Stimulated activated memory B cell treated with anti-CD40 and anti-IgM and Interleukin-4, amounts not matched to agents 10 μg/mL and 1 μg/mL and 100 μg/mL, for 72 hours (primary cell): ENCODE measurements around the gene SRPK3.

Experiments
- ATAC-seq: fragments of 150-1000 bp; cut with Tn5 transposase; 2 replicates; pipeline ENCODE4 v1.10.0; 2021
- H3K27ac Mint-ChIP-seq: one replicate; pipeline ENCODE4 v1.8.0; 2022; ENCODE audit warnings: mild to moderate bottlenecking, mixed read lengths
- H3K27me3 Mint-ChIP-seq: one replicate; pipeline ENCODE4 v1.8.0; 2022; ENCODE audit warnings: mixed read lengths
- H3K36me3 Mint-ChIP-seq: one replicate; pipeline ENCODE4 v1.8.0; 2022; ENCODE audit warnings: mixed read lengths
- H3K4me1 Mint-ChIP-seq: one replicate; pipeline ENCODE4 v1.8.0; 2022; ENCODE audit warnings: mixed read lengths
- H3K4me3 Mint-ChIP-seq: one replicate; pipeline ENCODE4 v1.8.0; 2022; ENCODE audit warnings: mild to moderate bottlenecking, moderate library complexity, mixed read lengths
- H3K9me3 Mint-ChIP-seq: one replicate; pipeline ENCODE4 v1.8.0; 2022; ENCODE audit warnings: mixed read lengths

SRPK3 gene, protein sequence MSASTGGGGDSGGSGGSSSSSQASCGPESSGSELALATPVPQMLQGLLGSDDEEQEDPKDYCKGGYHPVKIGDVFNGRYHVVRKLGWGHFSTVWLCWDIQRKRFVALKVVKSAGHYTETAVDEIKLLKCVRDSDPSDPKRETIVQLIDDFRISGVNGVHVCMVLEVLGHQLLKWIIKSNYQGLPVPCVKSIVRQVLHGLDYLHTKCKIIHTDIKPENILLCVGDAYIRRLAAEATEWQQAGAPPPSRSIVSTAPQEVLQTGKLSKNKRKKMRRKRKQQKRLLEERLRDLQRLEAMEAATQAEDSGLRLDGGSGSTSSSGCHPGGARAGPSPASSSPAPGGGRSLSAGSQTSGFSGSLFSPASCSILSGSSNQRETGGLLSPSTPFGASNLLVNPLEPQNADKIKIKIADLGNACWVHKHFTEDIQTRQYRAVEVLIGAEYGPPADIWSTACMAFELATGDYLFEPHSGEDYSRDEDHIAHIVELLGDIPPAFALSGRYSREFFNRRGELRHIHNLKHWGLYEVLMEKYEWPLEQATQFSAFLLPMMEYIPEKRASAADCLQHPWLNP

DNA sequence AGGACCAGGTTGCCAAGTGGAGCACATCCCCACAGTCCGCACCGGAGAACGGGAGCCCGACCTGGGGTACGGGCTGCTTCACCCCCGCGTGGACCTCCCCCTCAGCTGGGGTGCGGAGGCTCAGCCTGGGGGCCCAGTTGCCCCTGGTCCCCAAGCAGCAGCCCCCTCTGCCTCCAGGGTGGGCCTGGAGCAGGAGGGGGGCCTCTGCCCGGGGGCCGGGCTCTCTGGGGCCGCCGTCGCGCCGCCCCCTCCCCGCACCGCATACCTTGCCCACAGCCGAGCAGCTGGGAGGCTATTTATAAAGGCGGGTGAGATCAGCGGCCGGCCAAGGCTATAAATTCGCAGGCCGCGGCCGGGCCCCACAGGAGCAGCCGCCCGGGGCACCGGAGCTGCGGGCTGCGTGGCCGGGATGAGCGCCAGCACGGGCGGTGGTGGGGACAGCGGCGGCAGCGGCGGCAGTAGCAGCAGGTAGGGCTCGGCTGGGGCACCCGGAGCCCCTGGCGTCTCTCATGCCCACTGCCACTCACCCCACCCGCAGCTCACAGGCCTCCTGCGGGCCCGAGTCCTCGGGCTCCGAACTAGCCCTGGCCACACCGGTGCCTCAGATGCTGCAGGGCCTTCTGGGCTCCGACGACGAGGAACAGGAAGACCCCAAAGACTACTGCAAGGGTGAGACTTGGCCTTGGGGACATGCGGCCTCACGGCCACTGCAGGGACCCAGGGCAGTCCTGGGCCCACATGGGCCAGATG, at the start of gene SRPK3:
Gene SRPK3 (plus strand): TSS at position 364 of the 750 bp plus-strand sequence. CDS start 46 bp downstream, at position 410.
- no peak for ATAC-seq
- Mint-ChIP-seq H3K4me3 (no peak within 1 kb of the TSS), H3K27ac (peak within 1 kb of the TSS; percentile 42), H3K36me3 (peaks cover 11% of the 10 kb centered on the region), H3K9me3 (no peaks in the 10 kb centered on the region), H3K4me1 (peaks cover 9% of the 10 kb centered on the region), H3K27me3 (peaks cover 15% of the 10 kb centered on the region)

- Mint-ChIP-seq H3K36me3 (peaks cover 29% of the 10 kb centered on the region), H3K27ac (no peak overlapping the region), H3K9me3 (no peaks in the 10 kb centered on the region), H3K27me3 (no peaks in the 10 kb centered on the region), H3K4me1 (peaks cover 35% of the 10 kb centered on the region), H3K4me3 (no peak overlapping the region)
- ATAC-seq, result no peak
Measured at GRCh38 chrX:153731117-153731844, 49.6 kb upstream of the SRPK3 start.

DNA sequence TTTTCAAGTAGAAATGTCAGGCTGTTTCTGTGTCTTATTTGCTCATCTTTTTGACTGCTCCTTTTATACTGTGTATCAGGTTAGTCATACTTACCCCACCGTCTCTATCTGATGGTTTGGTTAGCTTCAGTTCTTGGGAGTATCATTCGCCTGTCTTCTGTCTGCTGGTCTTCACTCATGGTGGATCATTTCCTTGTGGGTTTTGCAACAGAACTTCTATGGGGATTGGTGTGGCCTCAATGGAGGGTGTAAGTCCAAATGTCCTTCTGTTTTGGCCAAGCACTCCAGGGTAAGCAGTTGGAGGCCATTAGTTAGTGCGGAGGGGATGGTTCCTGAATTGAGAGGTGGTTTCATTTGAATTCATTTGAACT, 49.0 kb upstream of the SRPK3 start:
- H3K9me3 Mint-ChIP-seq, result no peaks in the 10 kb centered on the region
- H3K36me3 Mint-ChIP-seq, result peaks cover 34% of the 10 kb centered on the region
- H3K4me1 Mint-ChIP-seq, result peaks cover 33% of the 10 kb centered on the region
- H3K27me3 Mint-ChIP-seq, result no peaks in the 10 kb centered on the region
- no peak overlapping the region for H3K4me3 Mint-ChIP-seq
- ATAC-seq, result no peak
- H3K27ac Mint-ChIP-seq, result no peak overlapping the region

- ATAC-seq, result no peak
- peaks cover 28% of the 10 kb centered on the region for H3K4me1 Mint-ChIP-seq
- H3K4me3 Mint-ChIP-seq, result no peak overlapping the region
- no peaks in the 10 kb centered on the region for H3K27me3 Mint-ChIP-seq
- H3K9me3 Mint-ChIP-seq, result no peaks in the 10 kb centered on the region
- H3K27ac Mint-ChIP-seq, result no peak overlapping the region
- peaks cover 37% of the 10 kb centered on the region for H3K36me3 Mint-ChIP-seq
Measured at GRCh38 chrX:153732401-153732800, 48.4 kb upstream of the SRPK3 start.

DNA sequence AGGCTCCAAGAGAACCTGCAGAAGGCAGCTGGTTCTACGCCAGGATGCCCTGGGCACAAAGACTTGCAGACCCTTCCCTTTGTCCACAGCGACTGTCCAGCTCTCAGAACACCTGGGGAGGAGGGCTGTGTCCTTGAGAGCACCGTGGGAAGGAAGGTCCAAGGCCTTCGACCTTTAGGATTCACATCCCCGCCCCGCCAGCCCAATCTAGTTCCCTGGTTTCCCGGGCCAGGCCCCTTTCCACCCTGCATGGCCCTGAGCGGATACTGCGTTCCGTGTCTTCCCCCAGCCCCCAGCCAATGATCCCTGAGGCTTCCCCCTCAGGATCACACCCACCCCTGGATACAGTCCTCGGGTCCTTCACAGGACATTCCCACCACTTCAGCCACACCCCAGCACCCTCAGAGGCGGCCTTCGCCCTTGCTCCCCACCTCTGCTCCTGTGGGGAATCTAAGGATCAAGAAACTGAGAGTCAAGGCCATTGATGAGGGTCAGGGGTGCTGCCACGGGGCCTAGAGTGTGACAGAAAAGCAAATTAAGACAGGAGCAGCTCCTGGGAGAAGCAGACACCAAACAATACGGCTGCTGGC, 47.1 kb upstream of the SRPK3 start:
- Mint-ChIP-seq H3K4me1 (peaks cover 25% of the 10 kb centered on the region), H3K9me3 (no peaks in the 10 kb centered on the region), H3K4me3 (no peak overlapping the region), H3K27me3 (no peaks in the 10 kb centered on the region), H3K27ac (no peak overlapping the region), H3K36me3 (peaks cover 37% of the 10 kb centered on the region)
- ATAC-seq, result no peak

DNA sequence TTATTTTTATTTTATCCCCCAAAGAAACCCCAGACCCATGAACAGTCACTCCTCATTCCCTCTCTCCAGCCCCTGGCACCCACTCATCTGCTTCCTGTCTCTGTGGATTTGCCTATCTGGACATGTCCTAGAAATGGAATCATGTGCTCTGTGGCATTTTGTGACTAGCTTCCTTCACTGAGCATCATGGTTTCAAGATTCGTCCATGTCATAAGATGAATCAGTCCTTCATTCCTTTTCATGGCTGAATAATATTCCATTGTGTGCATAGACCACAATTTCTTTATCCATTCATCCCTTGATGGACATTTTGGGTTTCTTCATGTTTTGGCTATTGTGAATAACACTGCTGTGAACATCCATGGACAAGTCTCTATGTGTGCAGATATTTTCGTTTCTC, 46.0 kb upstream of the SRPK3 start:
- ATAC-seq, result no peak
- Mint-ChIP-seq H3K27me3 (no peaks in the 10 kb centered on the region), H3K4me1 (peaks cover 25% of the 10 kb centered on the region), H3K9me3 (no peaks in the 10 kb centered on the region), H3K27ac (peak overlapping the region; percentile 6), H3K4me3 (no peak overlapping the region), H3K36me3 (peaks cover 37% of the 10 kb centered on the region)

- no peaks in the 10 kb centered on the region for H3K9me3 Mint-ChIP-seq
- peak overlapping the region; percentile 6 for H3K27ac Mint-ChIP-seq
- H3K4me3 Mint-ChIP-seq, result no peak overlapping the region
- no peaks in the 10 kb centered on the region for H3K27me3 Mint-ChIP-seq
- H3K4me1 Mint-ChIP-seq, result peaks cover 25% of the 10 kb centered on the region
- peaks cover 37% of the 10 kb centered on the region for H3K36me3 Mint-ChIP-seq
- peak; percentile 65 for ATAC-seq
Measured at GRCh38 chrX:153735274-153735673, 45.6 kb upstream of the SRPK3 start.

DNA sequence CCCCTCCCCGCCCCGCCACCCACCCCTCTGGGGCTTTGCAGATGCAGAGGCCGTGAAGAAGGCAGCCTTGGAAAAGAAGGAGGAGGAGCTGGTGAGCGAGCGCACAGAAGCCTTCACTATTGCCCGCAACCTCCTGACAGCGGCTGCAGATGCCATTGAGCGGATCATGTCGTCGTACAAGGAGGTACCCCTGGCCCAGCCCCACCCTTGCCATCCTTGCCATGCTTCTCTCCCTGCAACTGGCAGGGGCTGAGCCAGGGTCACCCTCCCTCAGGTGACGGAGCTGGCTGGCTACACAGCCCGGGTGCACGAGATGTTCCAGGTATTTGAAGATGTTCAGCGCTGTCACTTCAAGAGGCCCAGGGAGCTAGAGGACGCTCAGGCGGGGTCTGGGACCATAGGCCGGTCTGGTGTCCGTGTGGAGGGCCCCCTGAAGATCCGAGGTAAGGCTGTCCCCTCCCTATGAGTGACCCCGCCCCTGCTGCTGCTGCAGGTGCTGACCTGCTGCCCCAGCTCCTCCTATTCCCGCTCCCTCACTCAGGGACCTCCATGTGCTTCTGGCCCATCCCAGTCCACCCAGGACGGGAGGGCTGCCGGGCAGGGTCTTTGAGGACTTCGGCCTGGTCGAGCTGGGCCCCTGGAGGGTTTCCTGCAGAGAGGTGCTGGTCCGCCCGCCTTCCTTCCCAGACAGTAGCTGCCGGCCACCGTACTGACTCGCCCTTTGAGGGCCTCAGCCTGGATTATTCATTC, 44.6 kb upstream of the SRPK3 start:
- no peaks in the 10 kb centered on the region for H3K27me3 Mint-ChIP-seq
- no peaks in the 10 kb centered on the region for H3K9me3 Mint-ChIP-seq
- H3K36me3 Mint-ChIP-seq, result peaks cover 29% of the 10 kb centered on the region
- no peak for ATAC-seq
- H3K27ac Mint-ChIP-seq, result no peak overlapping the region
- no peak overlapping the region for H3K4me3 Mint-ChIP-seq
- H3K4me1 Mint-ChIP-seq, result peaks cover 29% of the 10 kb centered on the region

GRCh38 chrX:153736871-153737441, 43.9 kb upstream of the SRPK3 start:
- H3K27ac Mint-ChIP-seq, result no peak overlapping the region
- ATAC-seq, result no peak
- no peak overlapping the region for H3K4me3 Mint-ChIP-seq
- H3K27me3 Mint-ChIP-seq, result no peaks in the 10 kb centered on the region
- H3K36me3 Mint-ChIP-seq, result peaks cover 22% of the 10 kb centered on the region
- peaks cover 27% of the 10 kb centered on the region for H3K4me1 Mint-ChIP-seq
- H3K9me3 Mint-ChIP-seq, result no peaks in the 10 kb centered on the region

- peaks cover 33% of the 10 kb centered on the region for H3K4me1 Mint-ChIP-seq
- H3K36me3 Mint-ChIP-seq, result peaks cover 19% of the 10 kb centered on the region
- H3K27ac Mint-ChIP-seq, result no peak overlapping the region
- H3K9me3 Mint-ChIP-seq, result no peaks in the 10 kb centered on the region
- no peak for ATAC-seq
- H3K4me3 Mint-ChIP-seq, result no peak overlapping the region
- no peaks in the 10 kb centered on the region for H3K27me3 Mint-ChIP-seq
Measured at GRCh38 chrX:153738056-153738605, 42.7 kb upstream of the SRPK3 start.

DNA sequence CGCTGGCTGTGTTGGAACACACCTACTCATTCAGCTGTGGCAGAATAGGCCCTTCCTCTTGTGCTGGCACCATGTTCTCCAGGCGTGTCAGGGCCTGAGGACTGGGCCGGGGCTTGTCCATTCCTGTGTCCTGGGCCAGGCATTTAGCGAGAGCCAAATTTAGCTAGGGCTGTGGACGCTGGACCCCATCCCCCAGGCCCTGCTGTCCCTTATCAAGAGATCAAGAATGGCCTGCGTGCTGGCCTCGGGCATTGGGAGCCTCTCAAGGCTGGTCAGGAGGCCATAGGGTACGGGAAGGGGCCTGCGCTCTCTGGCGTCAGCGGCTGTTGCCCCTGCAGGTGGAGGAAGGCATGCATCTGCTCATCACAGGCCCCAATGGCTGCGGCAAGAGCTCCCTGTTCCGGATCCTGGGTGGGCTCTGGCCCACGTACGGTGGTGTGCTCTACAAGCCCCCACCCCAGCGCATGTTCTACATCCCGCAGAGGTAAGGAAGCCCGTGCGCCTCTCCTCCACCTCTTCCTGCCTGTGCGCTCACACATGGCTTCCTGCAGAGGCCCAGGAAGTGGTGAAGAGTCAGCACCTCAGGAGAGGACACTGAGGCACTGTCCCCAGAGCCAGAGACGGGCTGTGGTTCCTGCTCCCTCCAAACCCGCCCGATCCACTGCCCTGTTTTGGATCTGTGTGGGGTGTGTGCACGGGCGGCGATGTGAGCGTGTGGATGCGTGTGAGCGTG, 40.9 kb upstream of the SRPK3 start:
- no peak for ATAC-seq
- H3K4me1 Mint-ChIP-seq, result peaks cover 39% of the 10 kb centered on the region
- no peak overlapping the region for H3K27ac Mint-ChIP-seq
- peaks cover 15% of the 10 kb centered on the region for H3K36me3 Mint-ChIP-seq
- no peak overlapping the region for H3K4me3 Mint-ChIP-seq
- no peaks in the 10 kb centered on the region for H3K9me3 Mint-ChIP-seq
- H3K27me3 Mint-ChIP-seq, result no peaks in the 10 kb centered on the region

DNA sequence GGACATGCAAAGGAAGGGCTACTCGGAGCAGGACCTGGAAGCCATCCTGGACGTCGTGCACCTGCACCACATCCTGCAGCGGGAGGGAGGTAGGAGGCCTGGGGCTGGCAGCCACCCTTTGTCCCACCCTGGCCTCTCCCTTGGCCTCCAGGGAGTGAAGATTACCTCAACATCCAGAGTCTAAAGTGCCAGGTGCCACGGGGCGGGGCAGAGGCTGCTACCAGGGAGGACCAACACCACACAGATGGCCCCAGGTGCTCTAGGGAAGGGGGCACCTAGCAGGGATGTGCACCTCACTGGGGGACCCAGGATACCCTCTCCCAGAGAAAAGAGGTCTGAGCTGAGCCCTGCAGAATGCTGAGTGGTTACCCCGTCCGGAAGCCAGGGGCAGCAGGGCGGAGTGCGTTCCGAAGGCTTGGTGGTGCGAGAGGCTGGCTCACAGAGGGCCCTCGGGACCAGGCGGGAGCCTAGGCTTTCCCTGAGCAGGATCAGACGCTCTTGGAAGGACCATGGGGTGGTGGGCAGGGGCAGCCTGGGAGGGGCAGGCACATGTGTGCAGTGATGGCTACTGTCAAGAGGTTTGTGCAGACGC, 40.1 kb upstream of the SRPK3 start:
- H3K4me1 Mint-ChIP-seq, result peaks cover 34% of the 10 kb centered on the region
- no peak overlapping the region for H3K4me3 Mint-ChIP-seq
- peaks cover 7% of the 10 kb centered on the region for H3K36me3 Mint-ChIP-seq
- no peaks in the 10 kb centered on the region for H3K27me3 Mint-ChIP-seq
- no peaks in the 10 kb centered on the region for H3K9me3 Mint-ChIP-seq
- no peak for ATAC-seq
- H3K27ac Mint-ChIP-seq, result no peak overlapping the region

- peaks cover 6% of the 10 kb centered on the region for H3K36me3 Mint-ChIP-seq
- peaks cover 27% of the 10 kb centered on the region for H3K4me1 Mint-ChIP-seq
- no peak overlapping the region for H3K27ac Mint-ChIP-seq
- no peak for ATAC-seq
- no peaks in the 10 kb centered on the region for H3K27me3 Mint-ChIP-seq
- H3K4me3 Mint-ChIP-seq, result no peak overlapping the region
- H3K9me3 Mint-ChIP-seq, result no peaks in the 10 kb centered on the region
Measured at GRCh38 chrX:153741446-153741845, 39.4 kb upstream of the SRPK3 start.
